GM21737 (cell line): ENCODE results near the gene CD37.

Experiments
- ATAC-seq: cut with Tn5 transposase; IDR thresholded peaks from one replicate; pipeline ENCODE4 v1.9.1; 2021; ENCODE audit warnings: mild to moderate bottlenecking, moderate library complexity; ENCODE audit not compliant: unreplicated experiment

The CD37 gene

DNA sequence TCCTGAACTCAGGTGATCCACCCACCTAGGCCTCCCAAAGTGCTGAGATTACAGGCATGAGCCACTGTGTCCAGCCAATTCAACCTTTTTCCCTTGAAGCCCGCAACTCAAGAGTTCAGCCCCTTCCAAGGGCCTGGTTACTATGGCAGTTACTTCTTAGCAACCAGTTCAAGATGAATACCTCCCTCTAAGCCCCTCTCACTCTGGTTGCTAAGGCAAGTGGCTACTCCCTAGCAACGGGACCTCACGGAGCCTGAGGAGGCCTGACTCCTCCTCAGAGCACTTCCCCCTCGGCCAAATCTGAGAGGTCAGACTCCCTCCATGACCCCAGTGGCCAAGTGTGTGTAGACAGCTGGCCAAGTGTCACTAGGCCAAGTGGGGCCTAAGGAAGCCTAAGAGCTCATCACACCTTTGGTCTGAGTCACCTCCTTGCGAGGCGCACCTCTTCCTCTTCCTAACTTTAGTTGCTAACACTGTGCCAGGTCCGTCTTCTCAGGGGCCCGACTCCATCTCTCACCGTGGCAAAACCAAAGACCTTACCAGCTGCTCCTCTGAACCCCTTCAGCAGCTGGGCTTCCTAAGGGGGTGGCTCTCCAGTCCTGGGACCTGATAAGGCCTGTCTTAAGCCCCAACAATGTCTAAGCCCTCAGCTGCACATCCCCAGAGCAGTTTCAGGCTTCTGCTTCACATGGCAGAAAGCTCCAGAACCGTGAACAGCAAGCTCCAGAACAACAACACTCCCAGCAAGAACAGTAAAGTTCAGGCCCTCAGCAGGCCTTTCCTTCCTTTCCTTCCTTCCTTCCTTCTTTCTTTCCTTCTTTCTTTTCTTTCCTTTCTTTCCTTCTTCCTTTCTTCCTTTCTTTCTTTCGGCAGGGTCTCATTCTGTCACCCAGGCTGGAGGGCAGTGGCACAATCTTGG is 9.6 kb downstream of the CD37 start:
- no peak for ATAC-seq

DNA sequence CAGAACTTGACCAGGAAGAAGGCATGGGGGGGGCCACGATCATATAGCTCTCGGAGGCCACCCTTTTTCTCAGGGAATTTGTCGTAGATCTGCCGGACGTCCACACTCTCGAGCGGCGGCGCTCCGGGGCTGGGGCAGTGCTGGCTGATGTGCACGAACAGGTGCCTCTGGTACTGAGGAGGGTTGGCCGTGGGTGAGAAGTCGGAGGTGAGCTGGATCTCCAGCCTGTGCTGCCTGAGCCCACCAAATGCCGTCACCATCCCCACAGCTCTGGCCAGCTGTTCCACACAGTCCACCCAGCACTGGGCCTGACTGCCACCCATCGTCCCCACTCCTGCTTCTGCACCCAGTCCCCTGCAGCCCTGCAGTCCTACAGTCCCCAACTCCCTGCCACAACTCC is 12.0 kb downstream of the CD37 start:
- ATAC-seq, result no peak

DNA sequence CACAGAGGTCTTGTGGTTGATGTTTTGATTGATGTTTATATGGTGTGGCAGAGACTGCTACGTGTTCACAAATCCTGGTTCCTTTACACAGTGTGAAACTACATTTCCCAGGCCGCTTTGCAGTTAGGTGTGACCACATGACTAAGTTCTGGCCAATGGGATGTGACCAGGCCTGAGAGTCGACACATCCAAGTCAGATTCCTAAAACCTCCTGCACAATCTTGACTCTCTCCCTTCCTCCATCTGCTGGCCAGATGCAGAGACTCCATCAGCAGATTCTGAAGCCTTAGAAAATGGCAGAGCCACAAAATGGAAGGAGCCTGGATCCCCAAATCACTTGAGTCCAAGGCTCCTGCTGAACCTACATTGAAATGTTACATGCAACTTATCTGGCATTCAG is 12.6 kb downstream of the CD37 start:
- no peak for ATAC-seq

DNA sequence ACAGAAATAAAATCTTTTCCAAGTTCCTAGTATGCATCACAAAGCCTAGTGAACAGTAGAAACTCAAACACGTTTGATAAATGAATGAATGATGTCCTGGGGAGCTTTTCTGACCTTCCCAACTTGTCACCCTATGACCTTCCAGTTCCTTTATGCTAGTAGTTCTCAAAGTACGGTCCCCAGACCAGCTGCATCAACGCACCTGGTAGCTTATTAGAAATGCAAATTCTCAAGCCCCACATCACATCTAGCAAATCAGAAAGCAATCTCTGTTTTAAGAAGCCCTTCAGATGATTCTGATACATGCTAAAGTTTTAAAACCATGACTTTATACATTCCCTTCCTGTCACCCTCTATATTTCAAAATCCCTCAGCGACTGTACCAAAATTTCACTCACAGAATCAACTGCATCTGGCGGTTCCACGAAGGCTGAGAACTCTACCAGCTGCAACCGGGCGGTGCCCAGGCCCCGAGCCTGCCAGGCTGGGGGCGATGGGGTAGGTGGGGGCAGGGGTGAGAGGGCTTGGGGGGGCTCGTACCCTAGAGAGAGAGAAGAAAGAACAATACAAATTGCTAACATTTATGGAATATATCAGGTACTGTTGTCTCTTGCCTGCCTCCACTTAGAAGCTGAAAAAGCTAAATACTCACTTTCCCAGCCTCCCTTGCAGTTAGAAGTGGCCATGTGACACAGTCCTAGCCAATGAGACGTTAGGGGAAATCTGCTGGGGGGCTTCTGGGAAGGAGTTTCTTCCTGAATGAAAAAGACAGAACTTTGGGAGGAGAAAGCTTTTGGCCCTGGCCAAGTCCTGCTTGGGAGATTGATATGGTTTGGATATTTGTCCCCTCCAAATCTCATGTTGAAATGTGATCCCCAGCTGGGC is 13.3 kb downstream of the CD37 start:
- no peak for ATAC-seq

DNA sequence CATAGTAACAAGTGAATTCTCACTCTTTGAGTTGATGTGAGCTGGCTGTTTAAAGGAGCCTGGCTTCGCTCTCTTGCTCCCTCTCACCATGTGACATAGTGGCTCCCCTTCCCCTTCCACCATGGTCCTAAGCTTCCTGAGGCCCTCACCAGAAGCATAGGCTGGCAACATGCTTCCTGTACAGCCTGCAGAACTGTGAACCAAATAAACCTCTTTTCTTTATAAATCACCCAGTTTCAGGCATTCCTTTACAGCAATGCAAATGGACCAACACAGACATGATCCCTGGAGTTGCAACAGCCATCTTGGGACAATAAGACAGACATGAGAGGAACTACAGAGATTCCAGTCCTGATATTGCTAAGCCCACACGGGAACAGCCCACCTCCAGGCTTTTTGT is 14.4 kb downstream of the CD37 start:
- no peak for ATAC-seq

DNA sequence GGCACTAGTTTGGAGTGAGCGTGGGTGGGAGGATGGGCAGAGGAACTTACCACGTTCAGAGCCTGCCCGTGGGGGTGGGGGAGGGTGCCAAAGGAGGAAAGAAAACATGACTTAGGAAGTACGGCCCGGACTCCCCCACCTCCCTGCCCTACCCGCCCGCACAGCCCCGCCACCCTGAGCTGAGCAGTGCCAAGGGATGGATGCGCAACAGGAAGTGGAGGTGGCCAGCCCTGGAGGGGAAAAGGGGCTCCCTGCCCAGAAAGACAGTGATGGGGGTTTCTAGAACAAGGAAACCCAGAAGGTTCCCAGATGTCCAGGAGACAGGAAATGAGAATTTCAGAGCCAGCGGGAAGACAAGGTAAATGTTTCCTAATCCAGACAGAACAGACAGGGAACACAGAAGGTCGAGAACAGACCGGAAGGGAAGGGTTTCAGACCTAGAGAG is 20.7 kb downstream of the CD37 start:
- no peak for ATAC-seq

DNA sequence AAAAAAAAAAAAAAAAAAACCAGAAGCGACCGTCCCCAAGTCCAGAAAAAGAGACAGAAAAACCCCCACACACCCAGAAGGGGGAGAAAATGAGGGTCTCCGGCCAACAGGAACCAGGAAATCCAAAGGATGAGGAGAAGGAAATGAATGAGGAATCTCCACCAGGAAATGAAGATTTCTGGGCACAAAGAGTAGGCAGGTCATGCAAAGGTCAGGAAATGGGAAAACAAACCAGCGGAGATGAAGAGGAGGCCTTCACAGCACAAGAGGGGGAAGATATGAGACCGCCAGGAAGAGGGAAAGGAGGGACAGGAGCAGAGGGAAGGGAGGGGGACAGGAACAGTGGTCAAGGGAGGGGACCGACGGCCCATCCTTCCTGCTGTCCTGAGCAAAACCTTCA is 21.2 kb downstream of the CD37 start:
- ATAC-seq, result no peak

DNA sequence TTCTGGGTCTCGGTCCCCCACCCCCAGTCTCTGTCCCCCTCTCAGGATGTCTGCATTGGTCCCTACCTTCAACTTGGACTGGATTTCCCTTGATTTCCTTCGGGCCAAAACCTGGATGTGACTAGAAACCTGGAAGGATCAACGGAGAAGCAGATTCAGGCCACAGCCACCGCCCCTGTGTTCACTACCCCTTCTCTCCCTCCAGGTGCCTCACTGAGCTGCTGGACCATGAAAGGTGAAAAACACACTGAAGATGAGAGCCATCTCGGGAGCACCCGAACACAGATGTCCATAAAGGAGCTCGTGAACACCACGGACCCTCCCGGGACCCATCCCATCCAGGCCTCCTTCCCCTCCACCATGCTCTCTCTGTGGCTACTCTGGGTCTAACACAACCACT is 22.0 kb downstream of the CD37 start:
- ATAC-seq, result no peak

DNA sequence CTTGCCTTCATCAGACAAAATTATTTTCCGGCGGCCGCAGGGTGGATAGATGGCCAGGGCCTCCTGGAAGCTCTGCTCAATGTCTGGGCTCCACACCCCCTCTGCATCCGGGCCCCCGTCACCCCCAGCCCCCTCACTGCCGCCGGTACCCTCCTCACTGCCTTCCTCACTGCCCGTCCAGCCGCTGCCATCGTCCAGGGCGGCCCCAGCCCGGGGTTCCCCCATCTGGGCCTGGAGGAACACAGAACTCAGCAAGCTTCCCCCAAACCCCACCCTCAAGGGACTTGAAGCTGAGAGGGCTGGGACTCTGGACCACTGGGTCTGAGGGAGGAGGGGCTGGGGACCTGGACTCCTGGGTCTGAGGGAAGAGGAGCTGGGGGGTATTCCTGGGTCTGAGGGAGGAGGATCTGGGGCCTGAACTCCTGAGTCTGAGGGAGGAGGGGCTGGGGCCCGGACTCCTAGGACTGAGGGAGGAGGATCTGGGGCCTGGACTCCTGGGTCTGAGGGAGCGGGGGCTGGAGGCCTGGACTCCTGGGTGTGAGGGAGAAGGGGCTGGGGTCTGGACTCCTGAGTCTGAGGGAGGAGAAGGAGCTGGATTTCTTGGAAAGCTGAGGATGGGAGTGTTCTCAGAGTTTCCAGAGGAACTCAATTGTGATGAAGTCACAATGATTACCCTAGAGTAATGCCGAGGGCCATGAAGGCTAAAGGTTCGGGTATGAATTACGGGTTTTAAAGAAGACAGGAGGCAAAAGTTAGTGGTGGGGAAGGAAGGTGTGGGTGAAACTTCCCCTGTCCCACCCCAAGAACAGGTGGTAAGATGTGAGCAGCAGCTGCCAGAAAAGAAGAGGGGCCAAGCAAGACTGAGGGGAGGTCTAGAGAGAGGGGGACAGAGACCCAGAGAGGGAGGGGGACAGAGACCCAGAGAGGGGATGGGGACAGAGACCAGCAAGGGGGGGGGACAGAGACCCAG is 24.9 kb downstream of the CD37 start:
- no peak for ATAC-seq

DNA sequence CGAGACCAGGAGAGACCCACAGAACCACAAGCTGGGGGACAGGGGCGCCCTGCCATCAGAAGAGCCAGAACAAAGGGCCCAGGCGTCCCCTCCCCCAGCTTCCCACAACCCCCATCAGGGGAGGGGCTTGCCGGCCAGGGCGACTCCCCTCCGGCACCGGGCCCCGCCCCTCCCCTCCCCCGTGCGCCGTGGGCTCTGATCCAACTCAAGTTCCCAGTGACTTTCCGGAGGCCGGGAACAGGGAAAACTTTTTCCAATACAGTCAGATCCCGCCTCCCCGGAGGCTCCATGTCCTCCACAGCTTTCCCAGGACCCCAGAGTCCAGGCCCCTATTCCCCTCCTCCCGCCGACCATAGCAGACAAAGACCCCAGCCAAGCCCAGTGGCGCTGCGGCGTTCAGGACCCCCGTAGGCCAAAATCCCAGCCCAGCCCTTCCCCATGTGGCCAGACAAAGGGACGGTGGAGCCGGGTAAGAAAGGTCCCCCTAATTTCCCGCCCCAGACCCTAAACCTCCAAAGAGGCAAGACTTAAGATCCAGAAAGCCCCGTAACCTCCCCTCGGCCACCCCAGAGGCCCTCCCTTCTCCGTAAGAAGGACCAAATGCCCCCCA is 26.3 kb downstream of the CD37 start:
- ATAC-seq, result no peak

DNA sequence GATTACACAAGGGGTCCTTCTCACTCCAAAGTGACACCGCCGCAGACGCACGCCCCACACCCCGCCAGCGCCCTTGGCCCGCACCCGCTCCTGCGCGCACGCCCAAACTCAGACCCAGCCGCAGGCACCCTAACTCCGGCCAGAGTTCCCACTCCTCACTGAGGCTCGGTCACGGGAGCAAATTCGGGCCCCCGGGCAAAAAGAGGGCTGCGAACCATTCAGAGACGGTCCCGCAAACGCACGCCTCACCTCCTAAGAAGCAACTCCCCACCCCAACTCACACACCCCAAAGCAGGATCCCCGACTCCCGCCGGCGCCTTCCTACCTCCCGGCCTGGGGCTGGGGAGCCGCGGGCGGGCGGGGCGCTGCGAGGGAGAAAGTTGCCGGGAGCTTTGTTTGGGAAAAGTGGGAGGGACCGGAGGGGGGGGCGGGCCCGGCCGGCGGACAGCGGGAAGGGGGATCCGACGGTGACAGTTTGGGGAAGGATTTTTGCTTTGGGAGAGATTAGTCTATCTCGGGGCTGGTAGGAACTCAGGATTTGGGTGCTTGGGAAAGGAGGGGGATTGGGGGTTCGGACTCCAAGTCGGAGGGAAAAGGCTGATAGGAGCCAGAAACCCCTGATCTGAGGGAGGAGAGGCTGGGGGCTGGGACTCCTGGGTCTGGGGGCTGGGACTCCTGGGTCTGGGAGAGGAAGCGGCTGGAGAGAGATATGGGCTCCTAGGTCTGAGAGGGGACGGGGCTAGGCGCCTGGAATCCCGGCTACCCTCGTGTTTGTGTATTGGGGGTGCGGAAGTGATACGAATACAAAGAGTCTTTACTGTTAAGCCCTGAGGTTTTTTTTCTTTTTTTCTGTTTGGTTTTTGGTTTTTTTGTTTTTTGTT is 27.1 kb downstream of the CD37 start, which contains the start of gene TEAD2:
TSS of gene TEAD2 (minus strand) at position 369 of the 881 bp plus-strand sequence. CDS start 2,341 bp downstream, outside the sequence.
- ATAC-seq, result no peak

DNA sequence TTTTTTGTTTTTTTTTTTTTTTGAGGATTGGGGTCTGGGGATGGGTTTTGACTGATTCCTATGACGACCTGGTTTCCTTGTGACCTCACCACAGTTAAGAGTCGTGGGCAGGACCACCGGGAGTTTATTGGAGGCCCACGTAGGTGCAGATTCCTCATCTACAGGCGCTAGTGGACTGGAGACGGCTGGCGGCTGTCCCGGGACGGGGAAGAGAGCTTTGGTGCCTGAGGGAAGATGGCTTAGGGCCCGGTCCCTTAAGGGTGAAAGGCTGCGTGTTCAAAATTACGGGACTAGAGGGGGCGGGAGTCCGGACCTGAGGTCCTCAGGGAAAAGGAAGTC is 27.7 kb downstream of the CD37 start:
- no peak for ATAC-seq

DNA sequence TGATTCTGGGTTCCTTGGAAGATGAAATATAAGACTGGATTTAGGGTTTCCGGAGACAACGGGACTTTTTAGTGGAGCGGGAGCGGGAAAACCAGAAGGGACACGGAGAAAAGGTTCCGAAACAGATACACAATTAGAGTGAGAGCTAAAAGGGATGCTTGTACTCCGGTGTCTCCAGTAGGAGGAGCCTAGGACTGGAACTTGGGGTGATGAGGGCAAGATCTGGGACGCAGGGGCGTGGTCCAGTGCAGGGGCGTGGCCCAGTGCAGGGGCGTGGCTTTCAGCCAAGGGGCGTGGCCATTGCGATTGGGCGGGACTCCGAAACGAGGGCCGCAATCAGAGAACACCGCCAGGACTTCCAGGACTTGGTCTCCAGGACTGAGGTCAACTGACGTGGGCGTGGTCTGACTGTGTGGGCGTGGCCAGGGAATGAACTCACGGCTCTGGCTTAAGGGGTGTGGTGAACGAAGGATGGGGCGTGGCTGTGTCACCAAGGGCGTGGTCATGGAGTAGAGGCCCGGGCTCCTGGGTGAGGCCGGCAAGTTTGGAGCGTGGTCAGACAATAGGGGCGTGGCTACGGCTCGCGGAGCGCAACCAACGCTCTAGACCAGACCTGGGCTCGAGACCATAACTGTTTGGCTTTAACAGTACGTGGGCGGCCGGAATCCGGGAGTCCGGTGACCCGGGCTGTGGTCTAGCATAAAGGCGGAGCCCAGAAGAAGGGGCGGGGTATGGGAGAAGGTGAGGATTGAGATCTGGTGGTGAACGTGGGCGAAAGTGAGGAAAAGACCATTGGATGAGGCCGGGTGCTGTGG is 28.3 kb downstream of the CD37 start, which contains the start of gene DKKL1:
TSS of gene DKKL1 (plus strand) at position 610 of the 815 bp plus-strand sequence. CDS start at position 732, 122 bp downstream.
- no peak for ATAC-seq

DNA sequence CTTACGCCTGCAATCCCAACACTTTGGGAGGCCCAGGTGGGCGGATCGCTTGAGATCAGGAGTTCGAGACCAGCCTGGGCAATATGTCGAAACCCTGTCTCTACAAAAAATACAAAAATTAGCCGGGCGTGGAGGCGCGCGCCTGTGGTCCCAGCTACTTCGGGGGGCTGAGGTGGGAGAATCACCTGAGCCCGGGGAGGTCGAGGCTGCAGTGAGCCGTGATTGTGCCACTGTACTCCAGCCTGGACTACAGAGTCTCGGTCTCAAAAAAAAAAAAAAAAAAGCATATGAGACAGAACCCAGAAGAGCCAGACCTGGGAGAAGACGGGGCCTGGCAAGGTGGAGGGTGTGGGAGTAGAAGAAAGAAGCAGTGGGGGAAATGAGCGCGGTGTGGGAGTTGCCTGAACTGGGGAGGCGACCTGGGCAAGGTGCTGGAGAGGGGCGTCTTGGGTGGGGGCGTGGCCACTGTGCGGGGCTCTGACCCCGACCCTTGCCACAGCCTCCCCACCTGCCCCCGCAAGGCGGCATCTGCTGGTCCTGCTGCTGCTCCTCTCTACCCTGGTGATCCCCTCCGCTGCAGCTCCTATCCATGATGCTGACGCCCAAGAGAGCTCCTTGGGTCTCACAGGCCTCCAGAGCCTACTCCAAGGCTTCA is 29.0 kb downstream of the CD37 start:
- ATAC-seq, result no peak

DNA sequence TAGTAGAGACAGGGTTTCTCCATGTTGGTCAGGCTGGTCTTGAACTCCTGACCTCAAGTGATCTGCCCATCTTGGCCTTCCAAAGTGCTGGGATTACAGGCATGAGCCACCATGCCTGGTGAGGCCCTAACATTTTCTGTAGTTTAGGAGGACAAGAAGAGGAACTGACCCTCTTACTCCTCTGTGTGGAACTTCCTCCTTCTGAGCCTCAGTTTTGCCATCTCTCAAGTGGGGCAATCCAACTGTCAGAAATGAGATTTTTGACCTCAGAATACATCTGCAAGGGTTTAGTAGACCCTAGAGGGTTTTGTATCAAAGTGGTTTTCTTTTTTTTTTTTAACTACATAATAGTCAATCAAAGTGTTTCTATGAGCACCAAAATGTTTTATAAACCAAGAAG is 30.9 kb downstream of the CD37 start:
- no peak for ATAC-seq

DNA sequence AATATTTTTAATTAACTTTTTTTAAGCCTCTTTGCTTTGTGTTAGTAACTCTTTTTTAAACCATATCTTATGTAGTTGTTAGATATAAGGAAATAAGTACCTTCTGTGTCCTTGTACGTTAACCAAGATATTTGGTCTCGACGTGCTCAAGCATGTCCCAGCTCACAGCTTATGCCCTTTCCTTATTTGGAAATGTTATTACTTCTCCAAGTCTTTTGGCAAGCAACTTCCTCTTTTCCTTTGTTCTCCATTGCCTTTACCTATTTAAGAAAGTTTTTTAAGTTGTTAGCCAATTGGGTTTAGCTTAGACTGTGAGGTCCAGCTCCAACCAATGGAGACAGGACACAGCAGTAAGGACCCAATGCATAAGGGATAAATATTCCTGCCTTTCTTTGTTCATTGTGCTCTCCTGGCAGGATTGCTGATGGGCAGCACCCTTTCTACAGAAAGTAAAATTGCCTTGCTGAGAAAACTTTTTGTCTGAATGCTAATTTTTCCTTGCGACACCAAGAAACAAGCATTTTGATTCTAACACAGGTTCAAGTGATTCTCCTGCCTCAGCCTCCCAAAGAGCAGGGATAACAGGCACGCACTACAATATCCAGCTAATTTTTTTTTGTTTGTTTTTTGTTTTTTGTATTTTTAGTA is 33.6 kb downstream of the CD37 start:
- no peak for ATAC-seq

DNA sequence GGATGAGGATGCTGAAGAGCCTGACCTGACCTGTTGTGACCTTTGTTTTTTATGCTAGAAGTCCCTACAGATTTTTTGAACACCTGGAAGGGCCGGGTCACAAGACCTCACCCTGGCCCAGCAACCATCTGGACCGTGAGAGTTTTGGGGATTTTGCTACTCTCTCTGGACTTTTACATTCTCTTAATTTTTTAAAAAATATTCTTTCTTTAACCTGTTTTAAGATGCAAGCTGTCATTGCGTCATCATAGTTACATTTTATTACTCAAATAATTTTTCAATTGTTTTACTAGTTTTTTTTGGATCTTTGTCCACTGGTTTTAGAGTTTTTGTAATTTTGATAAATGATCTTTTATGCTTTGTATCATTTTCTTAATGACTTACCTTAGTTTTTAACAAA is 36.0 kb downstream of the CD37 start:
- ATAC-seq, result no peak
